ENCODE results near the gene LIMS2.

DNA sequence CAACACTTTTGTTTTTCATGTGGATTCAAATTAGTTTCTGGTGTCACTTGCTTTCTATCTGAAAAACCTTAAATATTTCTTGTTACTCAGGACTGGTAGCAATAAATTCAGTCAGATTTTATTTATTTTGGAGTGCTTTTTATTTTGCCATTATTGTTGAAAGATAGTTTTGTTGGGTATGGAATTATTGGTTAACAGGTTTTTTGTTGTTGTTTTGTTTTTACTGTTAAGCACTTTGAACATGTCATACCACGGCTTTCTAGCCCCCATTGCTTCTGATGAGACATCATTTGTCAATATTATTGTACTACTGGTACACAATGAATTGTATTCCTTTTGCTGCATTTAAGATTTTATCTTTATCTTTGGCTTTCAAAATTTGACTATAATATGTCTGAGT is 13.1 kb upstream of the LIMS2 start:
- TF ChIP-seq GATA2 (IDR thresholded peaks at IDR 0.05; ENCODE audit: low read depth, low read length) = no peak
- TF ChIP-seq GATA3 (IDR thresholded peaks at IDR 0.05; ENCODE audit: low read depth, low read length) = no peak

Measured in SH-SY5Y (cell line).